Natural killer cell (primary cell): Measurements from ENCODE around the gene ITM2B. TPM values are rescaled to one million over a fixed set of nuclear protein-coding genes. Genes with fewer than 3 reads are reported as not detected.

ENCODE experiments used
- ATAC-seq, 3 donors: fragments of 150-1000 bp in 2 of 3; fragments of 200-7000 bp in 1 of 3; cut with Tn5 transposase; 1 replicate in 1 of 3; 2 replicates in 2 of 3; pipeline ENCODE4 v1.10.0; 2021; ENCODE audit warnings: mild to moderate bottlenecking in 2 of 3, moderate library complexity in 2 of 3
- DNase-seq, 2 donors: peaks; one replicate each; pipeline versions ENCODE4 v3.0.0 to v3.0.0-alpha.2; 2013 to 2021; ENCODE audit warnings: mixed read lengths in 1 of 2
- H3K27ac ChIP-seq: one replicate; pipeline ENCODE4 v1.5.1; 2013; ENCODE audit warnings: mild to moderate bottlenecking, low read length
- H3K27me3 ChIP-seq: one replicate; pipeline ENCODE4 v1.6.1; 2013; ENCODE audit warnings: low read length; ENCODE audit not compliant: control insufficient read depth, insufficient read depth
- H3K36me3 ChIP-seq: one replicate; pipeline ENCODE4 v1.6.1; 2013; ENCODE audit warnings: low read length; ENCODE audit not compliant: control insufficient read depth, insufficient read depth
- H3K4me1 ChIP-seq: one replicate; pipeline ENCODE4 v1.6.1; 2013; ENCODE audit warnings: low read length; ENCODE audit not compliant: control insufficient read depth, insufficient read depth
- H3K4me3 ChIP-seq: one replicate; pipeline ENCODE4 v1.5.1; 2013; ENCODE audit warnings: low read length
- H3K9me3 ChIP-seq: one replicate; pipeline ENCODE4 v1.6.1; 2013; ENCODE audit warnings: low read length; ENCODE audit not compliant: control insufficient read depth, insufficient read depth
- H3K27ac Mint-ChIP-seq, 2 donors: one replicate each; pipeline ENCODE4 v1.8.0; 2022; ENCODE audit warnings: mild to moderate bottlenecking in 2 of 2, mixed read lengths in 2 of 2, moderate library complexity in 1 of 2
- H3K27me3 Mint-ChIP-seq, 2 donors: one replicate each; pipeline ENCODE4 v1.8.0; 2022; ENCODE audit warnings: low read depth in 2 of 2, mixed read lengths in 2 of 2
- H3K36me3 Mint-ChIP-seq: one replicate; pipeline ENCODE4 v1.8.0; 2022; ENCODE audit warnings: mixed read lengths
- H3K4me1 Mint-ChIP-seq, 2 donors: one replicate each; pipeline ENCODE4 v1.8.0; 2022; ENCODE audit warnings: mixed read lengths in 2 of 2
- H3K4me3 Mint-ChIP-seq: one replicate; pipeline ENCODE4 v1.8.0; 2022; ENCODE audit warnings: mild to moderate bottlenecking, moderate library complexity, mixed read lengths
- H3K9me3 Mint-ChIP-seq, 2 donors: one replicate each; pipeline ENCODE4 v1.8.0; 2022; ENCODE audit warnings: mixed read lengths in 2 of 2
- CTCF ChIP-seq: fragments of 200-600 bp; IDR thresholded peaks from one replicate; pipeline ENCODE4 v1.8.0; 2022; ENCODE audit warnings: antibody characterized with exemption
- WGBS: methylation state at CpG from one replicate; pipeline ENCODE4 v1.1.7; 2013; ENCODE audit warnings: missing lambda C conversion rate; ENCODE audit not compliant: insufficient coverage; 5-methylcytosine and 5-hydroxymethylcytosine counted together
- intact Hi-C: fragments of 100-400 bp; cut with micrococcal nuclease; formaldehyde crosslinking; loops from one replicate; pipeline ENCODE4 v1.14.2; 2022
- total RNA-seq, 4 donors: library from RNA; stranded (reverse); fragments of 120-200 nt in 1 of 4; gene quantifications; one replicate each; pipeline versions ENCODE4 v1.2.3 to v1.2.4, GENCODE V29; 2013 to 2022

The ITM2B gene
- total RNA-seq, 3 donors from 2014 or later (not counting 1 experiment from before 2014, with no cell fraction given), result 305 to 387 (median 309) TPM

- H3K27me3 ChIP-seq, result no peaks in the 10 kb centered on the region
- intact Hi-C loops, result loop anchor here (10.0 kb wide), 1 partner anchor 264 kb away; no protein-coding TSS in a partner anchor
- H3K36me3 ChIP-seq, result peaks cover 5% of the 10 kb centered on the region
- H3K4me1 Mint-ChIP-seq, result peaks cover 29 to 31% of the 10 kb centered on the region in 2 donors
- H3K27ac ChIP-seq, result no peak overlapping the region
- ATAC-seq, result no peak
- no peaks in the 10 kb centered on the region for H3K9me3 ChIP-seq
- H3K36me3 Mint-ChIP-seq, result no peaks in the 10 kb centered on the region
- H3K4me1 ChIP-seq, result peaks cover 15% of the 10 kb centered on the region
- 89% methylated on average over 3 of the region's 4 CpGs for WGBS
- peak overlapping the region; percentile 94 for H3K4me3 Mint-ChIP-seq
- DNase-seq, result no peak
- H3K4me3 ChIP-seq, result no peak overlapping the region
- H3K9me3 Mint-ChIP-seq, result no peaks in the 10 kb centered on the region
- TF ChIP-seq CTCF, result no peak
- no peak overlapping the region for H3K27ac Mint-ChIP-seq
- peaks cover 0 to 9% of the 10 kb centered on the region in 2 donors for H3K27me3 Mint-ChIP-seq
Measured at GRCh38 chr13:48231080-48231479, 1.9 kb upstream of the ITM2B start.

DNA sequence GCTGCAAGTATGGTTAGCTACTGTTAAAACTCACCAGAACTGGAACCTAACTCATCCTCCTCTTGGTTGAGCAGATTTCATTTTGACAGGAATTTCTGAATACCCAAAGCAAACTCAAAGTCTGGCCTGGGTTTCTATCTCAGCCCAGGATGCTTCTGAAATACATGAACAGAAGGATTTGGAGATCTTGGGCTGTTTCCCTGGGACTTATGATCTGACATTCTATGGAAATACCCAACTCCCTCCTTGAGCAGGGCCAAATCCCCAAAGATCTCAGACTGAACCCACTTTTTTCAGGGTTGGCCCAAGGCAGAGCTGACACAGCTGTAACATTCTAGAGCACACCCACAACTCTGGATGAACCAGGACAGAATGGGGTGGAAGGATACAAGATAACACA is 1.1 kb upstream of the ITM2B start:
- no peak for TF ChIP-seq CTCF
- peak overlapping the region; percentile 94 for H3K4me3 Mint-ChIP-seq
- H3K27ac ChIP-seq, result no peak overlapping the region

GRCh38 chr13:48232420-48233045 is 473 bp upstream of the ITM2B start:
- no peaks in the 10 kb centered on the region for H3K9me3 Mint-ChIP-seq
- H3K4me1 Mint-ChIP-seq, result peaks cover 44 to 45% of the 10 kb centered on the region in 2 donors
- 16% methylated on average over 23 of the region's 23 CpGs for WGBS
- H3K36me3 Mint-ChIP-seq, result no peaks in the 10 kb centered on the region
- peaks cover 0 to 7% of the 10 kb centered on the region in 2 donors for H3K27me3 Mint-ChIP-seq
- ATAC-seq, result peak in 2 of 3 donors; percentile 9 to 15
- H3K4me3 ChIP-seq, result peak overlapping the region; percentile 96
- intact Hi-C loops, result loop anchor here (1.0 to 10.0 kb wide), 3 partner anchors 18 to 262 kb away; no protein-coding TSS in a partner anchor
- H3K4me1 ChIP-seq, result peaks cover 15% of the 10 kb centered on the region
- peak overlapping the region; percentile 94 for H3K4me3 Mint-ChIP-seq
- H3K36me3 ChIP-seq, result peaks cover 5% of the 10 kb centered on the region
- no peaks in the 10 kb centered on the region for H3K27me3 ChIP-seq
- H3K27ac Mint-ChIP-seq, result peak overlapping the region; percentile 92 to 94
- no peaks in the 10 kb centered on the region for H3K9me3 ChIP-seq
- H3K27ac ChIP-seq, result peak overlapping the region; percentile 97
- TF ChIP-seq CTCF, result no peak
- no peak for DNase-seq

More for the DNA sequence above, 1.1 kb upstream of the ITM2B start:
- DNase-seq (peak in 1 of 2 donors; percentile 23), ATAC-seq (no peak)
- Histone ChIP-seq H3K4me1 (peaks cover 15% of the 10 kb centered on the region), H3K9me3 (no peaks in the 10 kb centered on the region), H3K4me3 (no peak overlapping the region), H3K27me3 (no peaks in the 10 kb centered on the region), H3K36me3 (peaks cover 5% of the 10 kb centered on the region)
- H3K27me3 Mint-ChIP-seq, result peaks cover 0 to 7% of the 10 kb centered on the region in 2 donors
- no peaks in the 10 kb centered on the region for H3K9me3 Mint-ChIP-seq
- H3K27ac Mint-ChIP-seq, result peak overlapping the region; percentile 92 to 94
- no peaks in the 10 kb centered on the region for H3K36me3 Mint-ChIP-seq
- peaks cover 38 to 39% of the 10 kb centered on the region in 2 donors for H3K4me1 Mint-ChIP-seq
- intact Hi-C loops, result loop anchor here (2.0 to 10.0 kb wide), 2 partner anchors 17 to 263 kb away; no protein-coding TSS in a partner anchor
